ENCODE measurements around the gene MACF1. TPM values are rescaled to one million over a fixed set of nuclear protein-coding genes. Genes with fewer than 3 reads are reported as not detected.
"Not testable (repeated sequence)": the region's sequence is repeated elsewhere in the genome, so short reads cannot be mapped to it uniquely, and the experiment has no call there.

Gene MACF1
- total RNA-seq, 1 experiment from 2014 or later: 6.2 TPM

DNA sequence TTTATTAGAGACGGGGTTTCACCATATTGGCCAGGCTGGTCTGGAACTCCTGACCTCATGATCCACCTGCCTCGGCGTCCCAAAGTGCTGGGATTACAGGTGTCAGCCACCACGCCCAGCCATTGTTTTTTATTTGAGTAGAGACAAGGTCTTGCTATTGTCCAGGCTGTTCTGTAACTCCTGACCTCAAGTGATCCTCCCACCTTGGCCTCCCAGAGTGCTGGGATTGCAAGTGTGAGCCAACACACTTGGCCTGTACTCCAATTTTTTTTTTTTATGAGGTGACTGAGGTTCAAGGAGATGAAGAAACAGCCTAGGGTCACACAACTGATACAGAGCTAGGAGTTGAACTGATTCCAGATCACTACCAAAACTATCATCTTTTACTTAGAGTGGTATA lies 245.5 kb downstream of the MACF1 start:
- H4K20me1 ChIP-seq (ENCODE audit: insufficient read depth, low read depth, low read length); DNase-seq; H3K9ac ChIP-seq (ENCODE audit: low read length); H3K79me2 ChIP-seq (ENCODE audit: low read length); H3K27ac ChIP-seq (ENCODE audit: low read length); H3K4me1 ChIP-seq (ENCODE audit: low read length); H3K9me3 ChIP-seq (ENCODE audit: low read length); H2AFZ ChIP-seq (ENCODE audit: low read length); H3K4me2 ChIP-seq (ENCODE audit: low read depth, low read length, poor library complexity, severe bottlenecking); H3K9me2 ChIP-seq (replicated peaks; ENCODE audit: insufficient read depth, low read length); H3K36me3 ChIP-seq (ENCODE audit: insufficient read depth, low read length); H3K27me3 ChIP-seq (ENCODE audit: low read length); H3K4me3 ChIP-seq (ENCODE audit: low read length): not testable (repeated sequence)

DNA sequence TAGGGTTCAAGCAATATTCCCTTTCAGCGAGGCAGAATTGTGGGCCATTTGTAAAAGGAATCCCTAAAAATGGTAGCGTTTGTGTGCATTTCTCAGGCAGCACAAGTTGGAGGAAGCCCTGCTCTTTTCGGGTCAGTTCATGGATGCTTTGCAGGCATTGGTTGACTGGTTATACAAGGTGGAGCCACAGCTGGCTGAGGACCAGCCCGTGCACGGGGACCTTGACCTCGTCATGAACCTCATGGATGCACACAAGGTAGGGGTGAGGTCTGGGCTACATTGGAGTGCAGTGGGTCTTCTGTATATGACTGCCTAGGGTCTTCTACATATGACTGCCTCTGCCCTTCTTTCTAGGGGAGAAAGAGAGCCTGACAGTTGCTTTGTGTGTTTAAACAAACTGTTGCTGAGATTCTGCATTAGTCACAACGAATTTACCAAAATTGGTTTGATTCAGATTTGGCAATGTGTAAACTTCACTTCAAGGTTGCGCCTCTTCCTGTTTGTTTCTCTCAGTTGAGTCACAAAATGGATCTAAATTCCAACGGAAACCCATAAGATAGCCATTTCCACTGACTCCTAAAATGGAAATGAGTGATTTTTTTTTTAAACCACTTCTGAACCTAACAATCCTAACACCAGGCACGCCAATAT lies 246.6 kb downstream of the MACF1 start:
- no peaks in the 10 kb centered on the region for H3K79me2 ChIP-seq (ENCODE audit: low read length)
- H3K9me3 ChIP-seq (ENCODE audit: low read length): no peaks in the 10 kb centered on the region
- H3K4me3 ChIP-seq (ENCODE audit: low read length): no peak overlapping the region
- H3K9ac ChIP-seq (ENCODE audit: low read length): no peak overlapping the region
- H2AFZ ChIP-seq (ENCODE audit: low read length): no peak overlapping the region
- H3K9me2 ChIP-seq (replicated peaks; ENCODE audit: insufficient read depth, low read length): no peaks in the 10 kb centered on the region
- no peak overlapping the region for H3K27ac ChIP-seq (ENCODE audit: low read length)
- H4K20me1 ChIP-seq (ENCODE audit: insufficient read depth, low read depth, low read length): no peaks in the 10 kb centered on the region
- DNase-seq: no peak
- H3K4me2 ChIP-seq (ENCODE audit: low read depth, low read length, poor library complexity, severe bottlenecking): no peak overlapping the region
- no peaks in the 10 kb centered on the region for H3K27me3 ChIP-seq (ENCODE audit: low read length)
- H3K36me3 ChIP-seq (ENCODE audit: insufficient read depth, low read length): no peaks in the 10 kb centered on the region
- H3K4me1 ChIP-seq (ENCODE audit: low read length): no peaks in the 10 kb centered on the region

DNA sequence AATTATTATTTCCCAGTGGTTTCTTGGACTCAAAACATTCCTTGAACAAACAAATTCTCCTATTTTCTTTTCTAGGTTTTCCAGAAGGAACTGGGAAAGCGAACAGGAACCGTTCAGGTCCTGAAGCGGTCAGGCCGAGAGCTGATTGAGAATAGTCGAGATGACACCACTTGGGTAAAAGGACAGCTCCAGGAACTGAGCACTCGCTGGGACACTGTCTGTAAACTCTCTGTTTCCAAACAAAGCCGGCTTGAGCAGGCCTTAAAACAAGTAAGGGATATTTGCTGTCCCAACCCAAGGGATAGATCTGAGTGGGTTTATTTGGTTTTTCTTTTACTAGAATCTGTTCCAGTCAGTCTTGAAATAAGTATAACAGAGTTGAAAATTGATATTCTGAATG lies 247.6 kb downstream of the MACF1 start:
- H3K36me3 ChIP-seq (ENCODE audit: insufficient read depth, low read length): no peaks in the 10 kb centered on the region
- no peaks in the 10 kb centered on the region for H4K20me1 ChIP-seq (ENCODE audit: insufficient read depth, low read depth, low read length)
- H3K27ac ChIP-seq (ENCODE audit: low read length): no peak overlapping the region
- no peak overlapping the region for H3K9ac ChIP-seq (ENCODE audit: low read length)
- no peak for DNase-seq
- no peaks in the 10 kb centered on the region for H3K27me3 ChIP-seq (ENCODE audit: low read length)
- H3K4me2 ChIP-seq (ENCODE audit: low read depth, low read length, poor library complexity, severe bottlenecking): no peak overlapping the region
- H3K4me1 ChIP-seq (ENCODE audit: low read length): no peaks in the 10 kb centered on the region
- H2AFZ ChIP-seq (ENCODE audit: low read length): no peak overlapping the region
- H3K79me2 ChIP-seq (ENCODE audit: low read length): no peaks in the 10 kb centered on the region
- no peaks in the 10 kb centered on the region for H3K9me3 ChIP-seq (ENCODE audit: low read length)
- no peaks in the 10 kb centered on the region for H3K9me2 ChIP-seq (replicated peaks; ENCODE audit: insufficient read depth, low read length)
- no peak overlapping the region for H3K4me3 ChIP-seq (ENCODE audit: low read length)

DNA sequence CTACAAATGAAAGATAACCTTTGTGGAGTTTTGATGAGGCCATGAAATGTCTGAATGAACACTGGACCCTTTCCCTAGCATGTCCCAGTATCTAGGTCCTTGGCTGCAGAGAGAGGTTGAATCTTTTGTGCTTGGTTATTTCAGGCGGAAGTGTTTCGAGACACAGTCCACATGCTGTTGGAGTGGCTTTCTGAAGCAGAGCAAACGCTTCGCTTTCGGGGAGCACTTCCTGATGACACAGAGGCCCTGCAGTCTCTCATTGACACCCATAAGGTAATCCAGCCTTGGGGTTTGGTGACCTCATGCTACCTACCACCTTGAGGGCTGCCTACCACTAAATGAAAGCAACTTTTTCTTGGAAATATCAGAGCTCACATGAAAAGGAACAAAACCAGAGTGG lies 248.0 kb downstream of the MACF1 start:
- no peak overlapping the region for H3K4me2 ChIP-seq (ENCODE audit: low read depth, low read length, poor library complexity, severe bottlenecking)
- no peak overlapping the region for H3K27ac ChIP-seq (ENCODE audit: low read length)
- H3K4me1 ChIP-seq (ENCODE audit: low read length): no peaks in the 10 kb centered on the region
- no peaks in the 10 kb centered on the region for H3K79me2 ChIP-seq (ENCODE audit: low read length)
- H3K4me3 ChIP-seq (ENCODE audit: low read length): no peak overlapping the region
- no peaks in the 10 kb centered on the region for H4K20me1 ChIP-seq (ENCODE audit: insufficient read depth, low read depth, low read length)
- H3K9me2 ChIP-seq (replicated peaks; ENCODE audit: insufficient read depth, low read length): no peaks in the 10 kb centered on the region
- H3K27me3 ChIP-seq (ENCODE audit: low read length): no peaks in the 10 kb centered on the region
- no peak for DNase-seq
- H3K9me3 ChIP-seq (ENCODE audit: low read length): no peaks in the 10 kb centered on the region
- H3K36me3 ChIP-seq (ENCODE audit: insufficient read depth, low read length): no peaks in the 10 kb centered on the region
- H2AFZ ChIP-seq (ENCODE audit: low read length): no peak overlapping the region
- H3K9ac ChIP-seq (ENCODE audit: low read length): no peak overlapping the region

DNA sequence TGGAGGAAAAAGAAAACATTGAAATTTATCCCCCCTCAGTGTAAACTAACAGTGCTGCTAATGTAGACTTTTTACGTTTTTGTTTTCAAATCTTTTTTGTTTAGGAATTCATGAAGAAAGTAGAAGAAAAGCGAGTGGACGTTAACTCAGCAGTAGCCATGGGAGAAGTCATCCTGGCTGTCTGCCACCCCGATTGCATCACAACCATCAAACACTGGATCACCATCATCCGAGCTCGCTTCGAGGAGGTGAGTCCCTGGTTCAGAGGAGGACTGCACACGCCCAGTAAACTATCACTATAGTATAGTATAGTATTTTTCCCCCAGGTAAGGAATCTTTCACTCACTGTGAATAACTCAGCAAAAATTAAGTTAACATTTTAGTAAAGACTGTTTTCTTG lies 249.1 kb downstream of the MACF1 start:
- Histone ChIP-seq H3K9ac (ENCODE audit: low read length) (no peak overlapping the region), H3K4me2 (ENCODE audit: low read depth, low read length, poor library complexity, severe bottlenecking) (no peak overlapping the region), H3K36me3 (ENCODE audit: insufficient read depth, low read length) (no peaks in the 10 kb centered on the region), H4K20me1 (ENCODE audit: insufficient read depth, low read depth, low read length) (no peaks in the 10 kb centered on the region), H3K4me1 (ENCODE audit: low read length) (no peaks in the 10 kb centered on the region), H3K27me3 (ENCODE audit: low read length) (no peaks in the 10 kb centered on the region), H3K4me3 (ENCODE audit: low read length) (no peak overlapping the region), H2AFZ (ENCODE audit: low read length) (no peak overlapping the region), H3K27ac (ENCODE audit: low read length) (no peak overlapping the region), H3K9me3 (ENCODE audit: low read length) (no peaks in the 10 kb centered on the region), H3K9me2 (replicated peaks; ENCODE audit: insufficient read depth, low read length) (no peaks in the 10 kb centered on the region), H3K79me2 (ENCODE audit: low read length) (no peaks in the 10 kb centered on the region)
- DNase-seq: no peak

DNA sequence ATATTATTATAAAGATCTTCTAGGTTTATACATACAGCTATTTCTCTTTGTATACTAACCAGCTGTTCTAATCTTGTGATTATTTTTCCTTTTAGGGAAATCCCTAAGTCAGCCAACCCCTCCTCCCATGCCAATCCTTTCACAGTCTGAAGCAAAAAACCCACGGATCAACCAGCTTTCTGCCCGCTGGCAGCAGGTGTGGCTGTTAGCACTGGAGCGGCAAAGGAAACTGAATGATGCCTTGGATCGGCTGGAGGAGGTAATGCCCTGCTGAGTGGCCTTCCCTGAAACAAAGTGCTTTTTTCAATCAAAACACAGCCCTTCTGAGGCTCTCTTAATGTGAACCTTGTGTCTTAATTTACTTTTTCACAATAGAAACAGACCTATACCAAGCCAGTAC lies 254.5 kb downstream of the MACF1 start:
- Histone ChIP-seq H3K79me2 (ENCODE audit: low read length) (no peaks in the 10 kb centered on the region), H3K4me1 (ENCODE audit: low read length) (no peaks in the 10 kb centered on the region), H3K27ac (ENCODE audit: low read length) (no peak overlapping the region), H3K9me3 (ENCODE audit: low read length) (no peaks in the 10 kb centered on the region), H3K36me3 (ENCODE audit: insufficient read depth, low read length) (no peaks in the 10 kb centered on the region), H3K4me2 (ENCODE audit: low read depth, low read length, poor library complexity, severe bottlenecking) (no peak overlapping the region), H4K20me1 (ENCODE audit: insufficient read depth, low read depth, low read length) (no peaks in the 10 kb centered on the region), H3K4me3 (ENCODE audit: low read length) (no peak overlapping the region), H2AFZ (ENCODE audit: low read length) (no peak overlapping the region), H3K9ac (ENCODE audit: low read length) (no peak overlapping the region), H3K27me3 (ENCODE audit: low read length) (no peaks in the 10 kb centered on the region), H3K9me2 (replicated peaks; ENCODE audit: insufficient read depth, low read length) (no peaks in the 10 kb centered on the region)
- no peak for DNase-seq

DNA sequence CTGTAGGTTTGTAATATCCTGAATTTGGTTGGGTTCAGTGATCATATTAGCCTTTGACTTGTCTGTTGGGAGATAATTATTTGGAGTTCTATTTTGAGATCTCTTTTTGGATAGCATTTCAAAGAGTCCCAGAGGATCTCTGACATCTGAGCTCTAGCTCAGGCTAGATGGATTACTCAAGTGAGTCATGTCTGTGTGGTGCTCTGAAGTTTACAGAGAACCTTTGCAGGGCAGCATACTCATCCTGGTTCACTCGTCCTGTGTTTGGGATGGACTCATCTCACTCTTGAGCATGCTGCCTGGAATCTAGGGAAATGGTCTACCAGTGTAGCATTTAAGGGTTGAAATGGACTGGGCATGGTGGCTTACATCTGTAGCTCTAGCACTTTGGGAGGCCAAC lies 257.6 kb downstream of the MACF1 start:
- Histone ChIP-seq H4K20me1 (ENCODE audit: insufficient read depth, low read depth, low read length) (no peaks in the 10 kb centered on the region), H3K9me2 (replicated peaks; ENCODE audit: insufficient read depth, low read length) (no peaks in the 10 kb centered on the region), H3K27ac (ENCODE audit: low read length) (no peak overlapping the region), H3K9me3 (ENCODE audit: low read length) (no peaks in the 10 kb centered on the region), H3K36me3 (ENCODE audit: insufficient read depth, low read length) (no peaks in the 10 kb centered on the region), H3K79me2 (ENCODE audit: low read length) (no peaks in the 10 kb centered on the region), H3K4me2 (ENCODE audit: low read depth, low read length, poor library complexity, severe bottlenecking) (no peak overlapping the region), H3K27me3 (ENCODE audit: low read length) (no peaks in the 10 kb centered on the region), H3K9ac (ENCODE audit: low read length) (no peak overlapping the region), H2AFZ (ENCODE audit: low read length) (no peak overlapping the region), H3K4me1 (ENCODE audit: low read length) (no peaks in the 10 kb centered on the region), H3K4me3 (ENCODE audit: low read length) (no peak overlapping the region)
- DNase-seq: no peak

DNA sequence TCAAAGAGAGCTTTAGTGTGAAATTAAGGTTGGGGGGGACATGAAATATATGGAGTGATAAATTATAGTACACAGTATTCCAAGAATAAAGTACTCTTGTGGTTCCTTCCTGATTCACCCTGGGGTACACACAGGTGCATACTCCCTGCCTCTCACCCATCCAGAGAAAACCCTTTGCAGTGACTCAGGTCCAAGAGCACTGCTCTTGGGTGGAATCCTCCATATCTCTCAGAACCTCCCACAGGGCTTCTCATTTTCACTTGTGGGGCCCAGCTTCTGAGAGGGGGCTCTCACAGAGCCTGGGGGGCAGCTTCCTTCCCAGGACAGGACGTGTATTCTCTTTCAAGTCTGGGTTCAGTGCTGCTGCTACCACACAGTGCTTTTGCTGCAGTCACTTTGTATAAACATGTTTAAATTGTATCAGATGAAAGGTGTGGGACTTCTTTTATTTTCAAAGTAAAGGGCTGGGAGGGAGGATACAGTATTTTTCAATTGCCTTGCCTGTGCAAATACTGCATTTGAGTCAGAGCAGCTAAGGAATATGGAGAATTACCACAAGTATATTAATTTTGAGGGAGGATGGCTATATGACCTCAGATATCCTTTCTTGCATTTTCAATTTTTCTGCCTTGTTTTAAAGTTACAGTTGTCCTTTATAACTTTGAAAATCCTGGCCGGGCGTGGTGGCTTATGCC lies 262.1 kb downstream of the MACF1 start:
- Histone ChIP-seq H3K27me3 (ENCODE audit: low read length) (no peaks in the 10 kb centered on the region), H3K4me1 (ENCODE audit: low read length) (no peaks in the 10 kb centered on the region), H3K79me2 (ENCODE audit: low read length) (no peaks in the 10 kb centered on the region)

More for the DNA sequence above, 262.1 kb downstream of the MACF1 start:
- Histone ChIP-seq H3K9me2 (replicated peaks; ENCODE audit: insufficient read depth, low read length) (no peaks in the 10 kb centered on the region), H3K4me2 (ENCODE audit: low read depth, low read length, poor library complexity, severe bottlenecking) (no peak overlapping the region), H3K9ac (ENCODE audit: low read length) (no peak overlapping the region), H2AFZ (ENCODE audit: low read length) (no peak overlapping the region), H3K27ac (ENCODE audit: low read length) (no peak overlapping the region), H4K20me1 (ENCODE audit: insufficient read depth, low read depth, low read length) (no peaks in the 10 kb centered on the region), H3K4me3 (ENCODE audit: low read length) (no peak overlapping the region), H3K36me3 (ENCODE audit: insufficient read depth, low read length) (no peaks in the 10 kb centered on the region), H3K9me3 (ENCODE audit: low read length) (no peaks in the 10 kb centered on the region)
- DNase-seq: no peak

Measured in Karpas-422 (cell line).